ENCODE data around the gene PRKAB1. TPM values are rescaled to one million over a fixed set of nuclear protein-coding genes. Genes with fewer than 3 reads are reported as not detected.

The PRKAB1 gene
- total RNA-seq, 1 experiment from 2014 or later = 34.1 TPM

DNA sequence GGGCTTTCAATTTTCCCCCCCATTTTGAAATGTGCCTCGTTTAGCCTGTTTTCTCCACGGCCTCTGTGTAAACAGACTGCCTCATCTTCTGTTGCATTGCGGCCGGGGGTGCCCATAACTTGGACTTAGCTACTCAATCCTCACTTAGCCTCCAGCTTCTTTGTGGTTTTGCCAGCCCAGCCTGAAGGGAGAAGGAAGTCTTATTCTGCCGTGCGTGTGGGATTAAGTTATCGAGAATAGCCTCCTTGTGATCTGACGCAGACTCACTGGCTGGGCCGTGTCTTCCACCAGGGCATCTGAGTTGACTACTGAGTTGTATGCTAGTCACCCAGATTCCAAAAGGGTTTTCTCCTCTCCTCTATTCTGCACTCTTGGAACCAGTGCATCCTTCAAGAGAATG, 8.1 kb downstream of the PRKAB1 start:
- no TSS peak for BruUV-seq (replicated peaks)
- Histone ChIP-seq H3K9me3 (ENCODE audit: low read depth, low read length, poor library complexity, severe bottlenecking) (no peaks in the 10 kb centered on the region), H3K4me1 (ENCODE audit: insufficient read depth, low read length, poor library complexity, severe bottlenecking) (no peaks in the 10 kb centered on the region), H3K27me3 (replicated peaks; ENCODE audit: insufficient read depth, low read depth, low read length, poor library complexity) (no peaks in the 10 kb centered on the region), H3K4me3 (ENCODE audit: low read depth, low read length, poor library complexity, severe bottlenecking) (no peak overlapping the region), H3K36me3 (ENCODE audit: insufficient read depth, low read length, poor library complexity, severe bottlenecking) (peaks cover 72% of the 10 kb centered on the region), H3K27ac (ENCODE audit: low read depth, low read length, poor library complexity, severe bottlenecking) (no peak overlapping the region)
- no peak for TF ChIP-seq EZH2 (IDR thresholded peaks at IDR 0.05; ENCODE audit: borderline replicate concordance, low read depth, low read length, poor library complexity, severe bottlenecking)
- TF ChIP-seq, protein P1, sequence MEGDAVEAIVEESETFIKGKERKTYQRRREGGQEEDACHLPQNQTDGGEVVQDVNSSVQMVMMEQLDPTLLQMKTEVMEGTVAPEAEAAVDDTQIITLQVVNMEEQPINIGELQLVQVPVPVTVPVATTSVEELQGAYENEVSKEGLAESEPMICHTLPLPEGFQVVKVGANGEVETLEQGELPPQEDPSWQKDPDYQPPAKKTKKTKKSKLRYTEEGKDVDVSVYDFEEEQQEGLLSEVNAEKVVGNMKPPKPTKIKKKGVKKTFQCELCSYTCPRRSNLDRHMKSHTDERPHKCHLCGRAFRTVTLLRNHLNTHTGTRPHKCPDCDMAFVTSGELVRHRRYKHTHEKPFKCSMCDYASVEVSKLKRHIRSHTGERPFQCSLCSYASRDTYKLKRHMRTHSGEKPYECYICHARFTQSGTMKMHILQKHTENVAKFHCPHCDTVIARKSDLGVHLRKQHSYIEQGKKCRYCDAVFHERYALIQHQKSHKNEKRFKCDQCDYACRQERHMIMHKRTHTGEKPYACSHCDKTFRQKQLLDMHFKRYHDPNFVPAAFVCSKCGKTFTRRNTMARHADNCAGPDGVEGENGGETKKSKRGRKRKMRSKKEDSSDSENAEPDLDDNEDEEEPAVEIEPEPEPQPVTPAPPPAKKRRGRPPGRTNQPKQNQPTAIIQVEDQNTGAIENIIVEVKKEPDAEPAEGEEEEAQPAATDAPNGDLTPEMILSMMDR (conservative IDR thresholded peaks at IDR 0.05; ENCODE audit: low read depth, low read length) = no peak
- no peak for DNase-seq (ENCODE audit: low spot score)
- ChIA-PET CTCF (interaction anchor here (0.5 kb wide), 1 partner anchor 359 kb away, joined by 4 read pairs; no protein-coding TSS in a partner anchor), POLR2A (ENCODE audit: low non-redundant PET) (no interaction called here)
- intact Hi-C loops (cut with micrococcal nuclease; ENCODE audit: unreplicated experiment) = no loop called here

DNA sequence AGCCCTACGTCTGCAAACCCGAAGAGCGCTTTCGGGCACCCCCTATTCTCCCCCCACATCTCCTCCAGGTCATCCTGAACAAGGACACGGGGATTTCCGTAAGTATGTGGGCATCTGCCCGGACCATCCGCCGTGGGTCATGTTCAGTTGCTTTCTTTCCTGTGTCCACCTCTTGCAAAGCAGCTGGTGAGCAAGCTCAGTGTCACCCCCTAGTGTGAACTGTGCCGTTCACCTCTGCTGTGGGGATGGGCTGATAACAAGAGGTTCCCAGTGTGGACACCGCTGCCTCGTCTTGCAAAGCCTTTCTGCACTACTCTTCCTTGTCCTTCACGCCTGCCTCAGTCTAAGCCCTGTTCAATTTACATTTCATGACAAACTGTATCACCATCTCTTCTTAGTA, 8.6 kb downstream of the PRKAB1 start:
- CTCF ChIA-PET = interaction anchor here (0.5 kb wide), 1 partner anchor 360 kb away, joined by 4 read pairs; no protein-coding TSS in a partner anchor

DNA sequence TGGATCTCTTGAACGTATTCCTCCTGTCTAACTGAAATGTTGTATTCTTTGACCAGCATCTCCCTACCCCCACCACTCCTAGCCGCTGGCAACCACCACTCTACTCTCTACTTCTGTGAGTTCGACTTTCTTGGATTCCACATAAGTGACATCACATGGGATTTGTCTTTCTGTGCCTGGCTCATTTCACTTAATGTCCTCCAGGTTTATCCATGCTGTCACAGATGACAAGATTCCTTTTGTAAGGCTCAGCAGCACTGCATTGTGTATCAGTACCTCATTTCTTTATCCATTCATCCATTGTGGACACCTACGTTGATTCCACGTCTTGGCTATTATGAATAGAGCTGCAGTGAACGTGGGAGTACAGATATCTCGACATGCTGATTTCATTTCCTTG, 10.5 kb downstream of the PRKAB1 start:
- DNase-seq (ENCODE audit: low spot score) = no peak
- no peak for TF ChIP-seq EZH2 (IDR thresholded peaks at IDR 0.05; ENCODE audit: borderline replicate concordance, low read depth, low read length, poor library complexity, severe bottlenecking)
- TF ChIP-seq, protein P1 (conservative IDR thresholded peaks at IDR 0.05; ENCODE audit: low read depth, low read length) = no peak
- Histone ChIP-seq H3K4me1 (ENCODE audit: insufficient read depth, low read length, poor library complexity, severe bottlenecking) (no peaks in the 10 kb centered on the region), H3K27ac (ENCODE audit: low read depth, low read length, poor library complexity, severe bottlenecking) (no peak overlapping the region), H3K9me3 (ENCODE audit: low read depth, low read length, poor library complexity, severe bottlenecking) (no peaks in the 10 kb centered on the region), H3K36me3 (ENCODE audit: insufficient read depth, low read length, poor library complexity, severe bottlenecking) (peaks cover 56% of the 10 kb centered on the region), H3K27me3 (replicated peaks; ENCODE audit: insufficient read depth, low read depth, low read length, poor library complexity) (no peaks in the 10 kb centered on the region), H3K4me3 (ENCODE audit: low read depth, low read length, poor library complexity, severe bottlenecking) (no peak overlapping the region)
- ChIA-PET CTCF (no interaction called here), POLR2A (ENCODE audit: low non-redundant PET) (interaction anchor here (0.5 kb wide), 1 partner anchor 11 kb away, joined by 3 read pairs; no protein-coding TSS in a partner anchor)
- intact Hi-C loops (cut with micrococcal nuclease; ENCODE audit: unreplicated experiment) = no loop called here
- no TSS peak for BruUV-seq (replicated peaks)

More for the DNA sequence above, 8.6 kb downstream of the PRKAB1 start:
- Histone ChIP-seq H3K4me1 (ENCODE audit: insufficient read depth, low read length, poor library complexity, severe bottlenecking) (no peaks in the 10 kb centered on the region), H3K4me3 (ENCODE audit: low read depth, low read length, poor library complexity, severe bottlenecking) (no peak overlapping the region), H3K27ac (ENCODE audit: low read depth, low read length, poor library complexity, severe bottlenecking) (no peak overlapping the region), H3K36me3 (ENCODE audit: insufficient read depth, low read length, poor library complexity, severe bottlenecking) (peaks cover 69% of the 10 kb centered on the region), H3K27me3 (replicated peaks; ENCODE audit: insufficient read depth, low read depth, low read length, poor library complexity) (no peaks in the 10 kb centered on the region), H3K9me3 (ENCODE audit: low read depth, low read length, poor library complexity, severe bottlenecking) (no peaks in the 10 kb centered on the region)
- intact Hi-C loops (cut with micrococcal nuclease; ENCODE audit: unreplicated experiment) = no loop called here
- POLR2A ChIA-PET (ENCODE audit: low non-redundant PET) = no interaction called here
- BruUV-seq (replicated peaks) = no TSS peak
- TF ChIP-seq EZH2 (IDR thresholded peaks at IDR 0.05; ENCODE audit: borderline replicate concordance, low read depth, low read length, poor library complexity, severe bottlenecking) = no peak
- TF ChIP-seq, protein P1 (conservative IDR thresholded peaks at IDR 0.05; ENCODE audit: low read depth, low read length) = no peak
- no peak for DNase-seq (ENCODE audit: low spot score)
